ENCODE measurements around the gene CUBN.

CUBN gene

GRCh38 chr10:16777473-16778370 lies 351.9 kb downstream of the CUBN start:
- peak; percentile 41 for DNase-seq

- peak; percentile 23 for DNase-seq
Observed at GRCh38 chr10:16776896-16777295, 352.7 kb downstream of the CUBN start.

Measured in fibroblast of skin of scalp (primary cell).